Forelimb muscle (tissue), 1 donor: ENCODE measurements around the gene EXOC3. TPM values are rescaled to one million over a fixed set of nuclear protein-coding genes. Genes with fewer than 3 reads are reported as not detected.

Experiments used
- polyA plus RNA-seq: library from polyadenylated mRNA; unstranded; fragments of 120-200 nt; gene quantifications from one replicate; pipeline ENCODE4 v1.2.1, GENCODE V29; 2013; ENCODE audit not compliant: insufficient read length

Gene EXOC3
- polyA plus RNA-seq, 1 donor = 39.3 TPM

Other genes with a start within 250 kb of the EXOC3 start
- 9.5 TPM for gene CCDC127, start 225.0 kb upstream of the EXOC3 start, polyA plus RNA-seq
- gene SDHA, start 224.9 kb upstream of the EXOC3 start, polyA plus RNA-seq = 101 TPM
- 52.0 TPM for gene PDCD6, start 171.5 kb upstream of the EXOC3 start, polyA plus RNA-seq
- 5.0 TPM for gene AHRR, start 121.5 kb upstream of the EXOC3 start, polyA plus RNA-seq
- 1.8 TPM for gene SLC9A3, start 81.3 kb downstream of the EXOC3 start, polyA plus RNA-seq
- gene CEP72, start 169.2 kb downstream of the EXOC3 start, polyA plus RNA-seq = 3.5 TPM